Fibroblast of lung (primary cell): Measurements from ENCODE around the gene FTO.

Source experiments
- EZH2 ChIP-seq: IDR thresholded peaks from 2 replicates; pipeline ENCODE4 v1.5.1; 2012; ENCODE audit warnings: low read length, control low read depth, mild to moderate bottlenecking; ENCODE audit errors: missing control alignments
- TF ChIP-seq, protein P1 (sequence below), 2 donors: IDR thresholded peaks in 1 of 2; conservative IDR thresholded peaks in 1 of 2; 1 replicate in 1 of 2; 2 replicates in 1 of 2; pipeline ENCODE4 v1.5.1; 2011 to 2012; ENCODE audit warnings: low read length in 2 of 2, control low read depth in 1 of 2, inconsistent platforms in 1 of 2, low read depth in 1 of 2, mild to moderate bottlenecking in 1 of 2

DNA sequence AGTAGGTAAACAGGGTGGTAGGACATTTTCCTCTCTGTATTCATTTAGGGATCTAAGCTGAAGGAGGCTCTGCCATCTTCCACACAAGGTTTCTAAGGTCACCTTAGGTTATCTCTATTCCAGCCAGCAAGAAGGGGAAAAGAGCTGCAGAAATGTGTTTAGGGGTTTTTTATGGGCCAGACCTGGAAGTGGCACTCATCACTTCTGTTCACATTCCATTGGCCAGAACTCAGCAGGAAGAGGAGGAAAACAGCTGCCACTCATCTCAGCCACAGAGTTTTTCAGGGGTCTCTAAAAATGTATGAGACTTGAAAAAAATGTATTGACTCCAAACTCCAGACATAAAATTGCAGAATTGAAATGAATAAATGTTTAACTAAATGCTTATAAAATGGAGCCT is 65.8 kb downstream of the FTO start:
- no peak for TF ChIP-seq EZH2
- TF ChIP-seq, protein P1, sequence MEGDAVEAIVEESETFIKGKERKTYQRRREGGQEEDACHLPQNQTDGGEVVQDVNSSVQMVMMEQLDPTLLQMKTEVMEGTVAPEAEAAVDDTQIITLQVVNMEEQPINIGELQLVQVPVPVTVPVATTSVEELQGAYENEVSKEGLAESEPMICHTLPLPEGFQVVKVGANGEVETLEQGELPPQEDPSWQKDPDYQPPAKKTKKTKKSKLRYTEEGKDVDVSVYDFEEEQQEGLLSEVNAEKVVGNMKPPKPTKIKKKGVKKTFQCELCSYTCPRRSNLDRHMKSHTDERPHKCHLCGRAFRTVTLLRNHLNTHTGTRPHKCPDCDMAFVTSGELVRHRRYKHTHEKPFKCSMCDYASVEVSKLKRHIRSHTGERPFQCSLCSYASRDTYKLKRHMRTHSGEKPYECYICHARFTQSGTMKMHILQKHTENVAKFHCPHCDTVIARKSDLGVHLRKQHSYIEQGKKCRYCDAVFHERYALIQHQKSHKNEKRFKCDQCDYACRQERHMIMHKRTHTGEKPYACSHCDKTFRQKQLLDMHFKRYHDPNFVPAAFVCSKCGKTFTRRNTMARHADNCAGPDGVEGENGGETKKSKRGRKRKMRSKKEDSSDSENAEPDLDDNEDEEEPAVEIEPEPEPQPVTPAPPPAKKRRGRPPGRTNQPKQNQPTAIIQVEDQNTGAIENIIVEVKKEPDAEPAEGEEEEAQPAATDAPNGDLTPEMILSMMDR (conservative IDR thresholded peaks at IDR 0.05 in 1 of 2, IDR thresholded peaks at IDR 0.05 in 1 of 2; ENCODE audit: low read depth in 1 of 2, low read length in 2 of 2), result no peak
